AG04449 (cell line): ENCODE results near the gene PLPPR5.

ENCODE experiments used
- CTCF ChIA-PET: fragments of 350-600 bp; formaldehyde crosslinking; extraction: SDS; loops from one replicate; lab custom pipeline; 2021; ENCODE audit warnings: antibody characterized with exemption; lab: Yijun Ruan, JAX
- POLR2A ChIA-PET: fragments of 400-600, 350-600 bp; formaldehyde crosslinking; extraction: SDS; loops from one replicate; lab custom pipeline; 2020; ENCODE audit warnings: antibody characterized with exemption, inconsistent platforms; lab: Yijun Ruan, JAX
- DNase-seq: peaks from one replicate; pipeline ENCODE4 v3.0.0-alpha.2; 2010; ENCODE audit warnings: low read depth, low spot score
- H3K4me3 ChIP-seq: 2 replicates; pipeline ENCODE4 v1.5.1; 2011; ENCODE audit warnings: low read depth, mild to moderate bottlenecking, control low read depth, low read length
- TF ChIP-seq, protein P1 (sequence below): IDR thresholded peaks from one replicate; pipeline ENCODE4 v1.5.1; 2011; ENCODE audit warnings: mild to moderate bottlenecking, moderate library complexity, low read length, control low read depth, inconsistent platforms; ENCODE audit not compliant: insufficient read depth; ENCODE audit errors: missing control alignments

PLPPR5 gene

DNA sequence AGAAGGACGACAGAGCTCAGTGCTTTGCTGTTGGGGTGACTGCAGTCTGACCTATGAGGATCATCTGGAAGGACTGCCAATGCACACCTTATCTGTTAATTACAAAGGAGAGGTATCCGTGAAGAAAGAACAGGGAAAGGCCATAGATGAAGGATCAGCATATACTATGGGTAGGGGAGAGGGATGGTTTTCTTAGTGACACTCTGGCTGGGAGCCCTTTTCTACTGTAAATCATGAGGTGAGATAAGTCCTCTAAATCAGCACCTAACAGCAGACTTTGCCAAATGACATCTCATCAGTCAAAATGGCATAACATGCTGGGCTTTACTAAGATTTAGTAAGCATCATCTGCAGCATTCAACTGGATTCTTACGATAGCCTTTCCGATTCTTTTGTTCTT, 100.0 kb downstream of the PLPPR5 start:
- POLR2A ChIA-PET = no interaction called here
- H3K4me3 ChIP-seq = no peak overlapping the region
- TF ChIP-seq, protein P1, sequence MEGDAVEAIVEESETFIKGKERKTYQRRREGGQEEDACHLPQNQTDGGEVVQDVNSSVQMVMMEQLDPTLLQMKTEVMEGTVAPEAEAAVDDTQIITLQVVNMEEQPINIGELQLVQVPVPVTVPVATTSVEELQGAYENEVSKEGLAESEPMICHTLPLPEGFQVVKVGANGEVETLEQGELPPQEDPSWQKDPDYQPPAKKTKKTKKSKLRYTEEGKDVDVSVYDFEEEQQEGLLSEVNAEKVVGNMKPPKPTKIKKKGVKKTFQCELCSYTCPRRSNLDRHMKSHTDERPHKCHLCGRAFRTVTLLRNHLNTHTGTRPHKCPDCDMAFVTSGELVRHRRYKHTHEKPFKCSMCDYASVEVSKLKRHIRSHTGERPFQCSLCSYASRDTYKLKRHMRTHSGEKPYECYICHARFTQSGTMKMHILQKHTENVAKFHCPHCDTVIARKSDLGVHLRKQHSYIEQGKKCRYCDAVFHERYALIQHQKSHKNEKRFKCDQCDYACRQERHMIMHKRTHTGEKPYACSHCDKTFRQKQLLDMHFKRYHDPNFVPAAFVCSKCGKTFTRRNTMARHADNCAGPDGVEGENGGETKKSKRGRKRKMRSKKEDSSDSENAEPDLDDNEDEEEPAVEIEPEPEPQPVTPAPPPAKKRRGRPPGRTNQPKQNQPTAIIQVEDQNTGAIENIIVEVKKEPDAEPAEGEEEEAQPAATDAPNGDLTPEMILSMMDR = no peak
- no peak for DNase-seq
- CTCF ChIA-PET = no interaction called here

DNA sequence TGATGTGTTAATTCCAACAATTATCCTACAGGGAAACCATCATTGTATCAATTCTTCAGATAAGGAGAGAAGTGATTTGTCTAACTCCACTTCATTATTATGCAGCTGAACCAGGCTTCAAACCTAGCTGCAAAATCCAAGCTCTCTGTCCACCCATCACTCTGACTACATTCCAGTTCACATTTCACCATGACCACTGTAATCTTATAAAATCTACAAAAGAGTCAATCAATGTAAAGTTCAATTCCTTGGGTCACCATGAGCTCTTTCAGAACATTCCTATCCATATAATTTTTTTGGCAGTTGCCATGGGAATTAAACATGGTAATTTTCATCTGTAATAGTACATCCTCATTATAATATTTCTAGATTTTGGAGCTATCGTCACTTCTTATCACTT, 100.9 kb downstream of the PLPPR5 start:
- POLR2A ChIA-PET = no interaction called here

DNA sequence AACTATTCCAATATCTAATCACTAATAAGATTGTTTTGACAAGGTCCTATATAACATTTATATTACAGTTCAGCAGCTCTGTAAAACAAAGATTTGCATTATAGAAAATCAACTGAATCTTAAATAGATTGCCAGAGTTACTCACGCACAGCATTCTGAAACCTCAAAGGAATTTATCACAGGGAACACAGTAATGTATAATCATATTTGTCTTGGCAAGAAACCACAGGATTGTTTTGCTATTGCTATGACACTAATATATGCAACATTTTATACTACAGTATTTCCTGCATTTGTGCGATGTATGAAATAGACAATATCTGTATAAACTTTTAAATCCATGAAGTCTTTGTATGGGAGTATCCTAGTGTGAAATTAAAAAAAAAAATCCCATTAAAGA, 101.4 kb downstream of the PLPPR5 start:
- DNase-seq = peak; percentile 65
- ChIA-PET POLR2A (no interaction called here), CTCF (no interaction called here)

More for the DNA sequence above, 100.9 kb downstream of the PLPPR5 start:
- TF ChIP-seq, protein P1 = no peak
- CTCF ChIA-PET = no interaction called here
- no peak for DNase-seq
- H3K4me3 ChIP-seq = no peak overlapping the region

DNA sequence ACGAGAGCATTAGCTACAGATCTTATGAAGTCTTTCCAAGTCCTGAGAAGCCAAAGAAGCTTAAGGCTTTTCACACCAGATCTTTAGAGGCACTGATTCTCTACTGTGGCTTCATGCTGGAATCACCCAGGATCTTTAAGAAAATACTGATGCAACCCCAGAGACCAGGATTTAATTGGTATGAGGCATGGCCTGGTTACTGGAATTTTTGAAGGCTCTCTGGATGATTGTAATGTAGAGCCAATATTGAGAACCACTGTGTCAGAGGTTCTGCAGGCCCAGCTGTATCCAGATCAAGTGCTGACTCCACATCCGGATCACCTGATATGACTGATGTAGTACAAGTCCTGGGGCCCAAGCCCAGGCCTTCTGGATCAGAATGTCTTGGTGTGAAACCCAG, 105.7 kb downstream of the PLPPR5 start:
- no peak overlapping the region for H3K4me3 ChIP-seq
- TF ChIP-seq, protein P1 = no peak
- ChIA-PET POLR2A (no interaction called here), CTCF (no interaction called here)
- peak; percentile 26 for DNase-seq

More for the DNA sequence above, 101.4 kb downstream of the PLPPR5 start:
- H3K4me3 ChIP-seq = no peak overlapping the region
- TF ChIP-seq, protein P1 = no peak

DNA sequence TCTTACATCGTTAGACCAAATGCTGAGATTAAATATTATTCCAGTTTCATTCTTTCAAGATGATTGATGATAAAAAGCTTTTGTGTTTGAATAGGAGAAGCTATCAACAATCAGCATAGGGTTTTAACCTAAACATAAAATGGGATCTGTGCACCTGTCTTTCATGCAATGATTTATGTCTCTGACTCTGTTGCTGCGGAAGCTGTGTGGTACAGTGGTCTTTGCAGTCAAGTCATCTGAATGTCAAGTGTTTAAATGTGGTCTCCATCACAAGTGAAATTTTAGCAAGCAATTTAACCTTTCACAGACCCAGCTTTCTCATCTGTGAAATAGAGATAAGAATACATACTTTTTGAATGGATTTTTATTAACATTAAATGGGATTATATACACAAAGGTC, 107.2 kb downstream of the PLPPR5 start:
- DNase-seq = no peak
- POLR2A ChIA-PET = no interaction called here
- TF ChIP-seq, protein P1 = no peak
- H3K4me3 ChIP-seq = no peak overlapping the region
- CTCF ChIA-PET = interaction anchor here (0.7 kb wide), 1 partner anchor 11 kb away, joined by 3 read pairs; no protein-coding TSS in a partner anchor

DNA sequence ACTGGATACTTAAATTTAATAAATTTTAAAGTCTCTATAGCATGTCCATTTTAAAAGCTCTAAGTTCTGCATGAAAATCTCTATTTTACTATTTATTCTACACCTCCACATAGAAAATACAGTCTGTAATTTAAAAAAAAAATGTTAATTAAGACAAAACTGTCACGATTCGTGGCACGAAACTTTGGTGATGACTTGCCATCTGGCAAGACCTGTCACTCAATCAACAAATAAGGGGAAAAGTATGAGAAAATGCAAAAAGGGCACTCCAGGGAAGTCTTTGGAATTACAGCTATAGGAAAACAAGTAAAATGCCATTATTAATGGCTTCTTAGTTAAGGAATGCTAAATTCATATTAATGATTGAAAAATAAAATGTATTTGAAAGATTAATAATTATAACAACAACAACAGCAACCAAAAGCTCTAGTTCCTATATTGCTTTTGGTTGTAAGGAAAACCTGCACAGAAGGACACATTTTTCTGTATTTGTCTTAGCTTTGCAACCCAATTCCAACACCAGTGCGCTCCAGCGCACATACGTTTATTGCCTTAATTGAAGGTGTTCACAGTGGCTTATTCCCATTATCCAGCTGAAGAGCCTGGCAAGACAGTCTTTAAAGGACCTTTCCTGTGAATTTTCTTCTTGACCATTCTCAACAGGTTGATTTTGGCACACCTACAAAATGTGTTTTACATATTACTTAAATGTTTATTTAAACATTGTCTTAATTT, 107.8 kb downstream of the PLPPR5 start:
- TF ChIP-seq, protein P1 = no peak
- ChIA-PET POLR2A (no interaction called here), CTCF (interaction anchor here (0.7 to 1.5 kb wide), 2 partner anchors 11 to 102 kb away, joined by 3 read pairs; no protein-coding TSS in a partner anchor)
- DNase-seq = no peak
- H3K4me3 ChIP-seq = no peak overlapping the region
